H9 (cell line): Measurements from ENCODE around the gene SERBP1. TPM values are rescaled to one million over a fixed set of nuclear protein-coding genes. Genes with fewer than 3 reads are reported as not detected.
"Not testable (repeated sequence)": the region's sequence is repeated elsewhere in the genome, so short reads cannot be mapped to it uniquely, and the experiment has no call there.

ENCODE experiments used
- DNase-seq: peaks from one replicate; pipeline ENCODE4 v3.0.0-alpha.2; 2017
- H2AFZ ChIP-seq: one replicate; pipeline ENCODE4 v1.6.1; 2013; ENCODE audit warnings: mild to moderate bottlenecking, low read length, control low read depth, moderate library complexity
- H2AK5ac ChIP-seq: 2 replicates; pipeline ENCODE4 v1.6.1; 2013; ENCODE audit warnings: low read length, control low read depth, mixed read lengths; ENCODE audit not compliant: insufficient read length
- H2BK120ac ChIP-seq: one replicate; pipeline ENCODE4 v1.6.1; 2013; ENCODE audit warnings: low read depth, mild to moderate bottlenecking, low read length, control low read depth, inconsistent platforms; ENCODE audit not compliant: poor library complexity, severe bottlenecking
- H2BK12ac ChIP-seq: 2 replicates; pipeline ENCODE4 v1.6.1; 2013; ENCODE audit warnings: low read length, control low read depth, mixed read lengths, low read depth; ENCODE audit not compliant: insufficient read length
- H2BK15ac ChIP-seq: 2 replicates; pipeline ENCODE4 v1.6.1; 2013; ENCODE audit warnings: low read depth, low read length, control low read depth
- H2BK20ac ChIP-seq: one replicate; pipeline ENCODE4 v1.6.1; 2013; ENCODE audit warnings: low read depth, mild to moderate bottlenecking, low read length, control low read depth, inconsistent platforms; ENCODE audit not compliant: poor library complexity, severe bottlenecking
- H2BK5ac ChIP-seq: 2 replicates; pipeline ENCODE4 v1.6.1; 2013; ENCODE audit warnings: low read length, control low read depth, mixed read lengths; ENCODE audit not compliant: insufficient read length
- H3K14ac ChIP-seq: 2 replicates; pipeline ENCODE4 v1.6.1; 2013; ENCODE audit warnings: low read length, control low read depth; ENCODE audit not compliant: insufficient read depth
- H3K18ac ChIP-seq: 2 replicates; pipeline ENCODE4 v1.6.1; 2013; ENCODE audit warnings: low read depth, mild to moderate bottlenecking, mixed read lengths, low read length, control low read depth; ENCODE audit not compliant: insufficient read length
- H3K23ac ChIP-seq: 2 replicates; pipeline ENCODE4 v1.6.1; 2013; ENCODE audit warnings: low read length, control low read depth, mixed read lengths, low read depth; ENCODE audit not compliant: insufficient read length
- H3K23me2 ChIP-seq: 2 replicates; pipeline ENCODE4 v1.6.1; 2013; ENCODE audit warnings: low read depth, mild to moderate bottlenecking, mixed read lengths, low read length, control low read depth; ENCODE audit not compliant: insufficient read length, poor library complexity, severe bottlenecking
- H3K27ac ChIP-seq: 2 replicates; pipeline ENCODE4 v1.5.1; 2013; ENCODE audit warnings: low read length, control low read depth, mixed read lengths, low read depth; ENCODE audit not compliant: insufficient read length
- H3K27me3 ChIP-seq: 2 replicates; pipeline ENCODE4 v1.6.1; 2013; ENCODE audit warnings: low read length, control low read depth, inconsistent platforms; ENCODE audit not compliant: insufficient read depth
- H3K4ac ChIP-seq: 2 replicates; pipeline ENCODE4 v1.6.1; 2013; ENCODE audit warnings: low read depth, mild to moderate bottlenecking, control low read depth, inconsistent platforms, low read length, moderate library complexity
- H3K4me1 ChIP-seq: 2 replicates; pipeline ENCODE4 v1.6.1; 2013; ENCODE audit warnings: low read length, control low read depth, inconsistent platforms; ENCODE audit not compliant: insufficient read depth
- H3K4me2 ChIP-seq: 2 replicates; pipeline ENCODE4 v1.6.1; 2013; ENCODE audit warnings: low read length, control low read depth, mixed read lengths; ENCODE audit not compliant: insufficient read length, insufficient read depth
- H3K56ac ChIP-seq: 2 replicates; pipeline ENCODE4 v1.6.1; 2013; ENCODE audit warnings: low read depth, mild to moderate bottlenecking, mixed read lengths, low read length, control low read depth; ENCODE audit not compliant: insufficient read length
- H3K79me1 ChIP-seq: 2 replicates; pipeline ENCODE4 v1.6.1; 2013; ENCODE audit warnings: low read depth, mild to moderate bottlenecking, moderate library complexity, low read length, control low read depth, inconsistent platforms; ENCODE audit not compliant: insufficient read depth, poor library complexity, severe bottlenecking
- H3K79me2 ChIP-seq: 2 replicates; pipeline ENCODE4 v1.6.1; 2013; ENCODE audit warnings: low read length, control low read depth, inconsistent platforms; ENCODE audit not compliant: insufficient read depth
- H3K9ac ChIP-seq: 2 replicates; pipeline ENCODE4 v1.6.1; 2013; ENCODE audit warnings: low read length, control low read depth, mixed read lengths; ENCODE audit not compliant: insufficient read length; ENCODE audit errors: extremely low read depth
- H3K9me3 ChIP-seq: one replicate; pipeline ENCODE4 v1.6.1; 2013; ENCODE audit warnings: low read depth, low read length, inconsistent platforms; ENCODE audit not compliant: control insufficient read depth
- H3T11ph ChIP-seq: one replicate; pipeline ENCODE4 v1.6.1; 2013; ENCODE audit warnings: mild to moderate bottlenecking, low read length, control low read depth, inconsistent platforms
- H4K20me1 ChIP-seq: one replicate; pipeline ENCODE4 v1.6.1; 2013; ENCODE audit not compliant: control insufficient read depth, insufficient read length, insufficient read depth
- H4K5ac ChIP-seq: 2 replicates; pipeline ENCODE4 v1.6.1; 2013; ENCODE audit warnings: low read depth, mild to moderate bottlenecking, mixed read lengths, low read length, control low read depth; ENCODE audit not compliant: insufficient read length
- H4K8ac ChIP-seq: replicated peaks from 2 replicates; pipeline ENCODE4 v1.6.1; 2013; ENCODE audit warnings: low read length, control low read depth, mixed read lengths, low read depth; ENCODE audit not compliant: insufficient read length
- H4K91ac ChIP-seq: 2 replicates; pipeline ENCODE4 v1.6.1; 2013; ENCODE audit warnings: low read depth, mild to moderate bottlenecking, moderate library complexity, mixed read lengths, low read length, control low read depth; ENCODE audit not compliant: insufficient read length
- H3K27ac Mint-ChIP-seq, 3 experiments: 2 replicates in 2 of 3; 3 replicates in 1 of 3; pipeline ENCODE4 v1.8.0; 2020 to 2021; ENCODE audit warnings: mixed read lengths in 3 of 3, mild to moderate bottlenecking in 1 of 3, moderate library complexity in 1 of 3
- H3K27me3 Mint-ChIP-seq: 2 replicates; pipeline ENCODE4 v1.8.0; 2021; ENCODE audit warnings: low read depth, mild to moderate bottlenecking, moderate library complexity, mixed read lengths
- H3K36me3 Mint-ChIP-seq, 3 experiments: 2 replicates in 2 of 3; 3 replicates in 1 of 3; pipeline ENCODE4 v1.8.0; 2020 to 2021; ENCODE audit warnings: low read depth in 3 of 3, mixed read lengths in 3 of 3; ENCODE audit not compliant: insufficient read depth in 1 of 3
- H3K4me1 Mint-ChIP-seq, 2 experiments: 2 replicates each; pipeline ENCODE4 v1.8.0; 2020; ENCODE audit warnings: mixed read lengths in 2 of 2
- H3K4me3 Mint-ChIP-seq, 2 experiments: 2 replicates in 1 of 2; 3 replicates in 1 of 2; pipeline ENCODE4 v1.8.0; 2020 to 2021; ENCODE audit warnings: mild to moderate bottlenecking in 2 of 2, mixed read lengths in 2 of 2, moderate library complexity in 1 of 2
- H3K9me3 Mint-ChIP-seq, 2 experiments: 2 replicates in 1 of 2; 3 replicates in 1 of 2; pipeline ENCODE4 v1.8.0; 2020; ENCODE audit warnings: mild to moderate bottlenecking in 2 of 2, mixed read lengths in 2 of 2, moderate library complexity in 1 of 2
- WGBS: extraction: QIAGEN DNeasy Blood & Tissue Kit; methylation state at CpG from one replicate; pipeline ENCODE4 v1.1.7; 2013; ENCODE audit warnings: missing lambda C conversion rate, low lambda C conversion rate, mixed read lengths; ENCODE audit not compliant: insufficient read length; ENCODE audit errors: extremely low coverage; 5-methylcytosine and 5-hydroxymethylcytosine counted together
- total RNA-seq: library from RNA; stranded (reverse); gene quantifications from 2 replicates; pipeline ENCODE4 v1.2.1, GENCODE V29; 2021
- TF ChIP-seq, protein P1 (sequence below): fragments of 200-600 bp; sonication (generic); conservative IDR thresholded peaks from 3 replicates; pipeline ENCODE4 v1.8.0; 2021; ENCODE audit warnings: antibody characterized with exemption, mild to moderate bottlenecking

Gene SERBP1
- total RNA-seq, 1 experiment from 2014 or later = 495 TPM

DNA sequence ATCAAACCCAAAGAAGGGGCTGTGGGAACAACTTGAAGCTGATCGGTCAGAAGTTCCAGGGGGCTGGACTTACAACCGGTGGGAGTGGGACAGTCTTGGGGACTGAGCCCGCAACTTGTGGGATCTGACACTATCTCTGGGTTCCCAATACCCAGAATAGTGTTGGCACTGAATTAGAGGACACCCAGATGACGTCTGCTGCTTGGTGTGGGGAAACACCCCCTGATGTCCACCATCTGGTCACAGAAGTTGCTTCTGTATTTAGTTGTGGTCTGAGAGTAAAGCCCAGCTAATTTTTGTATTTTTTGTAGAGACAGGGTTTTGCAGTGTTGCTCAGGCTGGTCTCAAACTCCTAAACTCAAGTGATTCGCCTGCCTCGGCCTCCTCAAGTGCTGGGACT lies 28.8 kb downstream of the SERBP1 start:
- H3K9ac ChIP-seq = no peak overlapping the region
- H3K9me3 Mint-ChIP-seq = no peaks in the 10 kb centered on the region; a peak in 1 of 5 replicates
- peaks cover 29 to 34% of the 10 kb centered on the region in 2 experiments for H3K4me1 Mint-ChIP-seq
- no peak overlapping the region for H2BK20ac ChIP-seq
- no peak overlapping the region for H3K23ac ChIP-seq
- no peaks in the 10 kb centered on the region for H3K79me1 ChIP-seq
- WGBS = no CpG with 5 or more reads among the region's 6 CpGs
- no peak overlapping the region for H4K8ac ChIP-seq
- H2AFZ ChIP-seq = no peak overlapping the region
- H3K9me3 ChIP-seq = no peaks in the 10 kb centered on the region
- no peaks in the 10 kb centered on the region for H3K79me2 ChIP-seq
- no peak overlapping the region for H4K5ac ChIP-seq
- H3K27me3 Mint-ChIP-seq = no peaks in the 10 kb centered on the region
- H2BK5ac ChIP-seq = no peak overlapping the region
- no peak overlapping the region for H3K4ac ChIP-seq
- no peak overlapping the region for H2BK120ac ChIP-seq
- no peaks in the 10 kb centered on the region for H3K27me3 ChIP-seq
- peaks cover 9% of the 10 kb centered on the region; the same call in 1 of the 2 replicates for H3K4me1 ChIP-seq
- no peak overlapping the region for H2BK12ac ChIP-seq
- no peak overlapping the region for H2AK5ac ChIP-seq
- H3K36me3 Mint-ChIP-seq = peaks cover 11 to 19% (median 14%) of the 10 kb centered on the region in 3 experiments
- no peak overlapping the region for H3K27ac ChIP-seq
- H3T11ph ChIP-seq = no peak overlapping the region
- H3K27ac Mint-ChIP-seq = no peak overlapping the region
- DNase-seq = no peak
- H2BK15ac ChIP-seq = no peak overlapping the region
- H3K4me2 ChIP-seq = no peak overlapping the region
- TF ChIP-seq, protein P1, sequence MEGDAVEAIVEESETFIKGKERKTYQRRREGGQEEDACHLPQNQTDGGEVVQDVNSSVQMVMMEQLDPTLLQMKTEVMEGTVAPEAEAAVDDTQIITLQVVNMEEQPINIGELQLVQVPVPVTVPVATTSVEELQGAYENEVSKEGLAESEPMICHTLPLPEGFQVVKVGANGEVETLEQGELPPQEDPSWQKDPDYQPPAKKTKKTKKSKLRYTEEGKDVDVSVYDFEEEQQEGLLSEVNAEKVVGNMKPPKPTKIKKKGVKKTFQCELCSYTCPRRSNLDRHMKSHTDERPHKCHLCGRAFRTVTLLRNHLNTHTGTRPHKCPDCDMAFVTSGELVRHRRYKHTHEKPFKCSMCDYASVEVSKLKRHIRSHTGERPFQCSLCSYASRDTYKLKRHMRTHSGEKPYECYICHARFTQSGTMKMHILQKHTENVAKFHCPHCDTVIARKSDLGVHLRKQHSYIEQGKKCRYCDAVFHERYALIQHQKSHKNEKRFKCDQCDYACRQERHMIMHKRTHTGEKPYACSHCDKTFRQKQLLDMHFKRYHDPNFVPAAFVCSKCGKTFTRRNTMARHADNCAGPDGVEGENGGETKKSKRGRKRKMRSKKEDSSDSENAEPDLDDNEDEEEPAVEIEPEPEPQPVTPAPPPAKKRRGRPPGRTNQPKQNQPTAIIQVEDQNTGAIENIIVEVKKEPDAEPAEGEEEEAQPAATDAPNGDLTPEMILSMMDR = no peak
- H3K23me2 ChIP-seq = no peaks in the 10 kb centered on the region
- no peaks in the 10 kb centered on the region for H4K20me1 ChIP-seq
- no peak overlapping the region for H3K56ac ChIP-seq
- no peak overlapping the region for H3K18ac ChIP-seq
- no peak overlapping the region for H3K14ac ChIP-seq
- H4K91ac ChIP-seq = no peak overlapping the region
- H3K4me3 Mint-ChIP-seq = no peak overlapping the region

DNA sequence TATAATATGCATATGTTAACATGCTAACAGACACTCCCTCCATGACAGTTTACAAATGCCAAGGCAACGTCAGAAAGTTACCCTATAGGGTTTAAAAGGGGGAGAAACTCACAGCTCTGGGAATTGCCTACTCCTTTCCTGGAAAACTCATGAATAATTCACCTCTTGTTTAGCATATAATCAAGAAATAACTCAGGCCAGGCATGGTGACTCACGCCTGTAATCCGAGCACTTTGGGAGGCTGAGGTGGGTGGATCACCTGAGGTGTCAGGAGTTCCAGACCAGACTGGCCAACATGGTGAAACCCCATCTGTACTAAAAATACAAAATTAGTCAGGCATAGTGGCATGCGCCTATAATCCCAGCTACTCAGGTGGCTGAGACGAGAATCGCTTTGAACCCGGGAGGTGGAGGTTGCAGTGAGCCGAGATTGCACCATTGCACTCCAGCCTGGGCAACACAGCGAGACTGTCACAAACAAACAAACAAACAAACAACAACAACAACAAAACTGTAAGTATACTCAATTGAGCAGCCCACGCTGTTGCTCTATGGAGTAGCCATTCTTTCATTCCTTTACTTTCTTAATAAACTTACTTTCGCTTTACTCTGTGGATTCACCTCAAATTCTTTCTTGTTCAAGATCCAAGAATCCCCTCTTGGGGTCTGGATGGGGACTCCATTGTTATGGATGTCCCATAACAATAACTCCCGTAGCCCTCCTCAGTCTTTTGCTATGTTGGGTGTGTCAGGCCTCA lies 30.0 kb downstream of the SERBP1 start:
- not testable (repeated sequence) for H3K79me2 ChIP-seq, H3K56ac ChIP-seq, H3K4ac ChIP-seq, H3K27me3 Mint-ChIP-seq, H2AFZ ChIP-seq, H2BK12ac ChIP-seq, H4K5ac ChIP-seq, H3K4me1 ChIP-seq, H3K14ac ChIP-seq, H2AK5ac ChIP-seq, H2BK15ac ChIP-seq, H4K8ac ChIP-seq, H3K9ac ChIP-seq, H3K4me2 ChIP-seq, H3K4me3 Mint-ChIP-seq, H3K23me2 ChIP-seq, H2BK120ac ChIP-seq, H4K91ac ChIP-seq, H3K23ac ChIP-seq, H3K18ac ChIP-seq, H3K27me3 ChIP-seq, H2BK20ac ChIP-seq, H3T11ph ChIP-seq, H2BK5ac ChIP-seq, H3K79me1 ChIP-seq, H3K9me3 Mint-ChIP-seq, DNase-seq, H3K27ac ChIP-seq, H3K9me3 ChIP-seq, H4K20me1 ChIP-seq
- no CpG with 5 or more reads among the region's 12 CpGs for WGBS
- peaks cover 27 to 31% of the 10 kb centered on the region in 2 experiments for H3K4me1 Mint-ChIP-seq
- H3K27ac Mint-ChIP-seq = peak overlapping the region; percentile 25 to 74 (median 71); a peak in 5 of 7 replicates
- peaks cover 14 to 30% (median 20%) of the 10 kb centered on the region in 3 experiments for H3K36me3 Mint-ChIP-seq
